Ectodermal cell (in vitro differentiated cells): ENCODE data around the gene RNASEH2B.

Source experiments
- H3K27ac ChIP-seq: 2 replicates; pipeline ENCODE4 v1.7.0; 2013; ENCODE audit warnings: mild to moderate bottlenecking, low read depth, low read length; ENCODE audit not compliant: insufficient read depth, poor library complexity, severe bottlenecking
- H3K27me3 ChIP-seq: 2 replicates; pipeline ENCODE4 v1.7.0; 2013; ENCODE audit warnings: mild to moderate bottlenecking, low read length; ENCODE audit not compliant: insufficient read depth, control insufficient read depth, poor library complexity, severe bottlenecking
- H3K36me3 ChIP-seq: one replicate; pipeline ENCODE4 v1.7.0; 2013; ENCODE audit warnings: low read length; ENCODE audit not compliant: control insufficient read depth, insufficient read depth
- H3K4me1 ChIP-seq: one replicate; pipeline ENCODE4 v1.7.0; 2013; ENCODE audit warnings: low read length; ENCODE audit not compliant: control insufficient read depth, insufficient read depth
- H3K4me3 ChIP-seq: 2 replicates; pipeline ENCODE4 v1.7.0; 2013; ENCODE audit warnings: low read depth, low read length, control low read depth; ENCODE audit not compliant: insufficient read depth
- H3K9me3 ChIP-seq: 2 replicates; pipeline ENCODE4 v1.7.0; 2013; ENCODE audit warnings: mild to moderate bottlenecking, low read length, moderate library complexity; ENCODE audit not compliant: control insufficient read depth
- WGBS, 2 experiments: methylation state at CpG; one replicate each; pipeline ENCODE4 v1.1.7; 2013; ENCODE audit warnings: missing lambda C conversion rate in 2 of 2; 5-methylcytosine and 5-hydroxymethylcytosine counted together

Gene RNASEH2B

GRCh38 chr13:51001335-51001734 is 91.7 kb downstream of the RNASEH2B start:
- no peak overlapping the region for H3K4me3 ChIP-seq
- no peak overlapping the region for H3K27ac ChIP-seq
- 96% methylated on average over 8 of the region's 8 CpGs for WGBS, 2 experiments
- no peaks in the 10 kb centered on the region for H3K36me3 ChIP-seq
- H3K9me3 ChIP-seq = no peaks in the 10 kb centered on the region
- H3K4me1 ChIP-seq = peaks cover 18% of the 10 kb centered on the region
- H3K27me3 ChIP-seq = no peaks in the 10 kb centered on the region

GRCh38 chr13:51002736-51003135 is 93.1 kb downstream of the RNASEH2B start:
- 90 to 96% methylated on average over 1 of the region's 1 CpG for WGBS, 2 experiments

GRCh38 chr13:51003642-51004041 is 94.1 kb downstream of the RNASEH2B start:
- WGBS, 2 experiments = 94 to 95% methylated on average over 7 of the region's 7 CpGs
- no peaks in the 10 kb centered on the region for H3K27me3 ChIP-seq
- no peak overlapping the region for H3K27ac ChIP-seq
- H3K9me3 ChIP-seq = no peaks in the 10 kb centered on the region
- no peak overlapping the region for H3K4me3 ChIP-seq
- H3K4me1 ChIP-seq = peaks cover 18% of the 10 kb centered on the region
- H3K36me3 ChIP-seq = no peaks in the 10 kb centered on the region

More at GRCh38 chr13:51002736-51003135, 93.1 kb downstream of the RNASEH2B start:
- no peak overlapping the region for H3K27ac ChIP-seq
- no peaks in the 10 kb centered on the region for H3K36me3 ChIP-seq
- H3K4me3 ChIP-seq = no peak overlapping the region
- peaks cover 18% of the 10 kb centered on the region for H3K4me1 ChIP-seq
- no peaks in the 10 kb centered on the region for H3K9me3 ChIP-seq
- no peaks in the 10 kb centered on the region for H3K27me3 ChIP-seq

GRCh38 chr13:51004111-51004865 is 94.7 kb downstream of the RNASEH2B start:
- Histone ChIP-seq H3K27me3 (no peaks in the 10 kb centered on the region), H3K9me3 (no peaks in the 10 kb centered on the region), H3K36me3 (no peaks in the 10 kb centered on the region), H3K4me3 (no peak overlapping the region), H3K27ac (no peak overlapping the region), H3K4me1 (peaks cover 18% of the 10 kb centered on the region)
- 90 to 92% methylated on average over 18 of the region's 18 CpGs for WGBS, 2 experiments

- no peaks in the 10 kb centered on the region for H3K36me3 ChIP-seq
- no peaks in the 10 kb centered on the region for H3K9me3 ChIP-seq
- no peaks in the 10 kb centered on the region for H3K27me3 ChIP-seq
- WGBS, 2 experiments = 76 to 83% methylated on average over 3 of the region's 3 CpGs
- H3K4me1 ChIP-seq = peaks cover 18% of the 10 kb centered on the region
- no peak overlapping the region for H3K4me3 ChIP-seq
- no peak overlapping the region for H3K27ac ChIP-seq
Observed at GRCh38 chr13:51004918-51005460, 95.4 kb downstream of the RNASEH2B start.

- no peak overlapping the region for H3K27ac ChIP-seq
- no peaks in the 10 kb centered on the region for H3K9me3 ChIP-seq
- 85 to 91% methylated on average over 2 to 4 of the region's 4 CpGs for WGBS, 2 experiments
- H3K4me3 ChIP-seq = no peak overlapping the region
- peaks cover 16% of the 10 kb centered on the region for H3K4me1 ChIP-seq
- H3K36me3 ChIP-seq = no peaks in the 10 kb centered on the region
- no peaks in the 10 kb centered on the region for H3K27me3 ChIP-seq
Observed at GRCh38 chr13:51005566-51005965, 96.0 kb downstream of the RNASEH2B start.
